Astrocyte of the spinal cord (primary cell): Measurements from ENCODE around the gene KCNQ1OT1.

Source experiments
- DNase-seq: peaks from one replicate; pipeline ENCODE4 v3.0.0; 2011; ENCODE audit warnings: low read depth, low spot score
- H3K4me3 ChIP-seq: 2 replicates; pipeline ENCODE4 v1.5.1; 2011; ENCODE audit warnings: low read depth, mild to moderate bottlenecking, low read length, moderate library complexity
- CTCF ChIP-seq: IDR thresholded peaks from 2 replicates; pipeline ENCODE4 v1.5.1; 2012; ENCODE audit warnings: low read depth, mild to moderate bottlenecking, low read length, inconsistent platforms
- in situ Hi-C: cut with HindIII; loops from 2 replicates; pipeline ENCODE4 v1.10.0; 2017; ENCODE audit warnings: low sequenced_read_pairs

Gene KCNQ1OT1

GRCh38 chr11:2685566-2686359 lies 14.0 kb downstream of the KCNQ1OT1 start:
- in situ Hi-C loops: no loop called here
- TF ChIP-seq CTCF: no peak
- no peak for DNase-seq
- H3K4me3 ChIP-seq: no peak overlapping the region

DNA sequence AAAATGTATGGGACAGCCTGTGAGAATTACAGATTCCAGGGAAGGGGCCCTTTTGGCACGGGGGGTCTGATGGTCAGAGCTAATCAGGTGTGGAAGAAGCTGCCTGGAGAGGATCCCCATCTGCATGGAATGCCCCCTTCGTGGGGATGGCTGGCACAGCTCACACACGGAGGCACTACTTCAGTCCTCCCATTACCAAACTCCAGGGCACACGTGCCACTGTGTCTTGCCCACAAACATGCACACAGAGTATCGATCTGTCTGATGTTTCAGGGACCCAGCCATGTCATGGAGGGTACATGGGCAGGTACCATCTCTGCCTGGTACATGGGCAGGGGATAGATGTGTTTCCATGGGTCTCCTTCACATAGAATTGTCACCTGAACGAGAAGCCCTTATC lies 14.7 kb downstream of the KCNQ1OT1 start:
- TF ChIP-seq CTCF: no peak
- H3K4me3 ChIP-seq: no peak overlapping the region
- in situ Hi-C loops: no loop called here
- no peak for DNase-seq

GRCh38 chr11:2684581-2684980 lies 15.2 kb downstream of the KCNQ1OT1 start:
- H3K4me3 ChIP-seq: no peak overlapping the region
- no peak for DNase-seq
- no peak for TF ChIP-seq CTCF
- in situ Hi-C loops: no loop called here

DNA sequence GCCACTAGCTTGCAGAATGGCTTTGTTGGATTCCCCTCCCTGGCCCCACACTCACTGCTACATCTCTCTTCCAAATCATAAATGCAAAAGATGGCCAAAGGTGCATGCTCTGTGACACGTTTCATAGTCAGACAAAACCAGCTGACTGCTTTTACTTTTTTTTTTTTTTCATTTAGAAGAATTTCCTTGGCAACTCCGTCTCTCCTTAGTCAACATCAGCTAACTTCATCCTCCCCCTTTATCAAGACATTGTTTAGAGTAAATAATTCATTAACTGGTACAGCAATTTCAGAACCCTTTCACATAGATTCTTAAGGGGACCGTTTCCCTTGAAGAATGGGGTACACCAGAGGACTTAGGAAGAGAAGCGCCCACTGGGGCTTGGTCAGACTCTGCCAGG lies 16.0 kb downstream of the KCNQ1OT1 start:
- in situ Hi-C loops: no loop called here
- DNase-seq: no peak
- no peak for TF ChIP-seq CTCF
- no peak overlapping the region for H3K4me3 ChIP-seq

GRCh38 chr11:2681408-2682145 lies 18.2 kb downstream of the KCNQ1OT1 start:
- H3K4me3 ChIP-seq: no peak overlapping the region
- in situ Hi-C loops: no loop called here
- DNase-seq: no peak
- TF ChIP-seq CTCF: no peak

- no peak for DNase-seq
- TF ChIP-seq CTCF: no peak
- H3K4me3 ChIP-seq: no peak overlapping the region
- in situ Hi-C loops: no loop called here
These were observed 20.6 kb downstream of the KCNQ1OT1 start for GRCh38 chr11:2679011-2679676.
